Activated CD8-positive, alpha-beta memory T cell treated with anti-CD3 and anti-CD28 coated beads for 36 hours (primary cell): Measurements from ENCODE around the gene NEURL1. TPM values are rescaled to one million over a fixed set of nuclear protein-coding genes. Genes with fewer than 3 reads are reported as not detected.
"Not testable (repeated sequence)": the region's sequence is repeated elsewhere in the genome, so short reads cannot be mapped to it uniquely, and the experiment has no call there.

Experiments
- CTCF ChIA-PET: fragments of 350-600 bp; sonication (Branson Sonifier 250); formaldehyde crosslinking; loops from one replicate; lab custom pipeline; 2021; ENCODE audit warnings: antibody characterized with exemption; lab: Charles Lee
- POLR2A ChIA-PET: fragments of 350-600 bp; sonication (Branson Sonifier 250); formaldehyde crosslinking; loops from one replicate; lab custom pipeline; 2021; ENCODE audit warnings: antibody characterized with exemption; lab: Charles Lee
- total RNA-seq, 2 experiments: library from RNA; stranded (reverse); gene quantifications; one replicate each; pipeline ENCODE4 v1.2.3, GENCODE V29; 2021

The NEURL1 gene
- total RNA-seq, 2 experiments from 2014 or later = 1.9 to 2.1 TPM

DNA sequence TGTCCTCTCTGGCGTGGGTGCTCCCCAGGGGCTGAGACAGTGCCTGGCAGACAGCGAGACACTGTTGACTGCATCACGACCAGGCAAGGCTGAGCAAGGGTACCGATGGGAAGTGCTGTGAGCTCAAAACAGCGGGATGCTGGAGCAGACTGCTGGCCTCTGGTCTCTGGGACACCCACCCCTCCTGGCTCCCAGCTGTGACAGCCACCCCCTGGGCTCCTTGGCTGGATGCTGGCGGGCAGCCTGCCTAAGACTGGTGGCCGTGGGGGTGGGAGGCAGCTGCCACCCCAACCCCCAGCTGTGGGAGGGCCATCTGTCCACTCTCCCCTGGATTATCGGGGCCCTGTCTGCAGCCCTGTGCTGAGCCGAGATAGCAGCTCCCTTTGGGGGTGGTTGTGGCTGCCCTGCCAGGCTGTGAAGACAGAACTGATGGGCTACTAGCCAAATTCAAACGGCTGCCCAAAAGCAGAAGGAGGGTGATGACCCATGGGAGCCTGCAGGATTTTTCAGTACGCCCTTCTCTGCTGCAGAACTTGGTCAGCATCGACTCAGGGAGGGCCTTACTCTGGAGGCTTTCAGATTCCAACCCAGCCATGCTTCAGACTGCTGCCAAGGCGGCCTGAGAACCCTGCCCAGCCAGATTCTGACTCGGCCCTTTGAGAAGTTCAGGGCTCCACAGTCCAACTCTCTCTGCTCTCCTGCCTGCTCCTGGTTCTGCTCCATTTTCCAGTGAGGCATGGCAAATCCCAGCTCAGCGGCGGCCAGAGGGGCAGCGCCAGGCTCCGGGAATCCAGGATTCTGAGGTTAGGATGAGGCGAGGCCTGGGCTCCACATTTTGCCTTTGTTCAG, 125.3 kb downstream of the NEURL1 start:
- ChIA-PET POLR2A (no interaction called here), CTCF (interaction anchor here (0.7 kb wide), 1 partner anchor 68 kb away, joined by 3 read pairs; no protein-coding TSS in a partner anchor)

DNA sequence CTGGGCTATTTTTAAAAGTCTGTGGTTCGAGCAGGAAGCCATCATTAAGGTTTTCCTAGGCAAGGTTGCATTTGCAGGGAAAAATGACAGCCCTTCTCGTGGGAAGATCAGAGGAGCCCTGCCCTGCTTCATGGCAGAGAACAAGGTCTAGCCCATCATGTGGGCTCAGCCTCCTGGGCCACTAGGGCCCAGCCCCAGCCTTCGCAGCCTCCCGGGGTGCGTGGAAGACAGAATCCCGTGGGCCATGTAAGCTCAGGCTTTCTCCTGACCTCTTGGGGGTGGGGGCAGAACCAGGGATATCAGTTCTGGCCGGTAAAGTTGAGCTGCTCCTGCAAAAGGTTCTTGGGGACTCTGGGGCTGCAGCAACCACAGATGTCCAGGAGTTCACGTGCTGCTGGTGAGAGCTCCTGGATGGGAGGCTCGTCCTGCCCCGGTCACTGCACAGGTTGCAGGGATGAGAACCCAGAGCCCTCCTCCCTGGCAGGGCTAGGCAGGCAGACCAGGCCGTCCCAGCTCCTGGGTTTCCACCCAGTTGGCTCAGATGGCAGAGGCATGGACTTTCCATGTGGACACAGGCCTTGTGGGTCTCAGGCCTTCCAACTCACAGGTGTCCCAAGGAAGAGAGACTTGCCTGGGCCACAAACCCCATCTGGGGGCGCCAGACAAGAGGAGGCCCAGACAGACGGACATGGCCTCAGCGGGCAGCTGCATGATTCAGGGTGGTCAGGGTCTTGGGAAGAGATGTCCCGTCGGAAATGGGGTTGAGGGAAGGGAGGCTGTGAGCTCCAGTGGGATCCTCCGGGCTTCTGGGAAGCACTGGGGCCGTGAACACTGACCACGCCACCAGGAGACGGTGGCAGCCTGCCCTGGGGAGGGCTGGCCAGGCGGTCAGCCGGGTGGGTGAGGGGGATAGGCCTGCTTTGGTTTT, 126.2 kb downstream of the NEURL1 start:
- CTCF ChIA-PET = no interaction called here
- POLR2A ChIA-PET = interaction anchor here (0.6 kb wide), 1 partner anchor 194 kb away, joined by 5 read pairs; no protein-coding TSS in a partner anchor

DNA sequence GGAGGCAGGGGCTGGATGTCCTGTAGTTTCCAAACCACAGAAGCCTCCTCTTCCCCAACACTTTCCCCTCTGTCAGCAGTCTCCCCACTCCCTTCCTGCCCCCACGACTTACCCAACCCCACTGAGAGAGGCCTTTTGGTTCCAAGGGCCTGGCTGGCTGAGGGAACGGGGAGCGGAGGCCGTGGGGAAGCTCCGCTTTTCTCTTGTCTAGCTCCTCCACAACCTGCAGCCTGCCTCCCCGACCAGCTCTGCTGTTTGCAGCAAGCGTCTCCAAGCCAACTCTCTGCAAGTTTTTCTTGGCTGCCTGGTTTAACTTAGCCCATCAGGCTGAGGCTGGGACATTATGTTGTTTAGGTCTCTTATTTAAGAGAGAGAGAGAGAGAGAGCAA, 126.8 kb downstream of the NEURL1 start:
- POLR2A ChIA-PET = no interaction called here
- CTCF ChIA-PET = no interaction called here

DNA sequence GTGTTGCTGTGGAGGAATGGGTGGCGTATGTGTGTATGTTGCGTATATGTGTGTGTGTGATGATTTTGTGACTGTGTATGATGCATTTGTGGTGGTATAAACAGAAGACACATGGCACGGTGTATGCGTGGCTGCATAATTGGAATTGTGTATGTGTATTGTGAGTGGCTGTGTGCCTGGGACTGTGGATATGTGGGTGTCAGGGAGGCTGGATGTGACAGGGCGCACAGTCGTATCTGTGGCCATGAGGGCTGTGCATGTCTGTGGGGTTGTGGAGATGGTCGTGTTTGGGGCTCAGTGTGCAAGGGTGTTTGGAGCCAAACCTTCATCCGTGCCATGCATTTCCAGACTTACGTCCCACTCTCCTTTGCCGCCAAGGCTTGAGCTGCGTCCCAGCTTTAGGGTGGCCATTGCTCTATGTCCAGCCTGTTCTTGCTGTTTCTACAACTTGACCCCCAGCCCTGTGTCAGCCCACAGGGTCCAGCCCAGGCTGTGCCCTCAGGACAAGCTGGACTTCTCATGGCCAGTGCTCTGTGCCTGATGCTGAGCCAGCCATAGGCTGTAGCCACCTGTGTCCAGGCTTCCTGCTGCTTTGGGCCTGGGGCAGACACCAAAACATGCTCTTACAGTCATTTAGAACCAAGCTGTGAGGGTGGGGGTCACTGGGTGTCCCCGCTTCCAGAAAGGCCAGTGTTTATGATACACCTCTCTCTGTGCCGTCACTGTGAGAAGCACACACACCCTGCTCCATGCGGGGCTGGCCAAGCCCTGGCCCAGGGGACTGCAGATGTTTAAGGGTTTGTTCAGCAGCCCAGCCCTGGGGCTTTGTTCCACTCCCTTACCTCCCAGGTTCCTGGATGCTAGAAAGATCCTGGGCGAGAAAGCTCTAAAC, 127.6 kb downstream of the NEURL1 start:
- POLR2A ChIA-PET = no interaction called here
- CTCF ChIA-PET = no interaction called here

DNA sequence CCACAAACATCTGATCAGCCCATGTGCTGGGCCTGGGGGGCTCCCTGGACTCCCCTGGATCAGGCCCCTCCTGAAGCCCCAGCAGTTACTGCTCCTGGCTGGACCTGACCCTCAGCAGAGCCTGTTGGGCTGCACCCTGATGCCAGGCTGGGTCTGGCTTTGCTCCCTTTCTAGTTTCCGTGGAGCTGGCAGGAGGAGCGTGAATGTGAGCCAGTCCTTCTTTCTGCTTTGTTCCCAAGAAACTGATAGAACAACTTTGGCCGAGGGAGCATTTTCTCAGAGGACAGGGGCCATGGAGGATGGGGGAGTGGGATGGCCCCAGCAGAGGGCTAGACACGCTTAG, 128.2 kb downstream of the NEURL1 start:
- ChIA-PET POLR2A (no interaction called here), CTCF (no interaction called here)

DNA sequence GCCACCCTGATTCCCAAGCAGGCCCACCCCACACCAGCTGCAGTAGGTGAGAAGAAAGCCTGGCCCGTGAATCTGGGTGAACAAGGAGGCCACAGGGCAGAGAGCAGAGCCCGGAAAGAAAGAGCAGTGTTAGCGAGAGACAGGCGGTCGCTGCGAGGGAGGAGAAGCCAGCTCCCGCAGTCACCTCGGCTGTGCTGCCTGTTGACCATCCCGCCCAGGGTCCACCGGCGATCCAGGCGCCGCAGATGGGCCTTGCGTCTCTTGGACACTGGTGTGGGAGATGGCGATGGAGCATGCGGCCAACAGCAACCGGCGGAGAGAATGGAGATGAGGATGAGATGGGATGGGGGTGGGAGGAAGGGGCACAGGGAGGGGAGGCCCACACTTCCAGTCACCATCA, 128.8 kb downstream of the NEURL1 start:
- CTCF ChIA-PET = no interaction called here
- POLR2A ChIA-PET = no interaction called here

DNA sequence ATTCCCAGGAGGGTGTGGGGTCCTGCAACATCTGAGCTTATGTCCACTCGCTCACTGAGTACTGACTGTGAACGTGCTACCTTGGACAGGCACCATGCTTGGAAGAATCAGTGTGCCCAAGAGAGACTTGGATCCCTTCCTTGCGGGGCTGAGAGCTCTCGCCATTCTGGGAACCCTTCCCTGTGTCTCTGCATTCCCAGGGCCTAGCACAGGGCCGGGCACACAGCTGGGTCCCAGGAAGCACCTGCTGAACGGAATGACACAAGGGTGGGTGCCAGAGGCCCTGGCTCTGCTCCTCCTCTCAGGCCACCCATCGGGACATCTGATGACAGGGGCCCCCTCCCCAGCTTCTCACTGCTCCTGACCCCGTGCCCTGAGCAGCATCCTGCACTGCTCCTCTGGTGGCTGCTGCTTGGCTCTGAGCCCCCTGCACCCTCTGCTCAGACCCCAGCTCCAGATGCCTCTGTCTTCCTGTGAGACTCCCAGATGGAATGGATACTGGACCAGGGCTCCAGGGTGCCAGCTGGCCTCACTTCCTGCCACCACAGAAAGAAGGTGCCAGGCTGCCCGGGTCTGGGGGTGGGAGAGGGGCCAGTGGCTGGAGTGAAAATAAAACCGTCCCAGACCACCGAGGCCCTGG, 129.6 kb downstream of the NEURL1 start:
- ChIA-PET POLR2A (no interaction called here), CTCF (no interaction called here)

DNA sequence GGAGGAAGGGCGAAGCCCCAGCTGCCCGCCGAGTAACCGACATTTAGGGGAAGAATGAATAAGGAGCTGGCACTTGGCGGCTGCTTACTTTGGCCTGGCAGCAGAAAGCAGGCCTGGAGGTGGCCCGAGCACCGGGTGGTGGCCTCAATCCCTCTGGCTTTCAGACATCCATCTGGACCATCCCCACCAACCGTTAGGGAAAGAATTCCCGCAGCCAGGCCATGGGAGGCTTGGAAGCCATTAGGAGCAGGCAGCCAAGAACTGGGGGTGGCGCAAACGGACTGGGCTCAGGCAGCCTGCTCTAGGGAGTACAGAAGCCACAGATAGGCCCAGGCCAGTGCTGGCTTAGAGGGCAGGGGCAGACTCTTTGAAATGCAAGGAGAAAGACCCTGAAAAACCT, 132.7 kb downstream of the NEURL1 start:
- ChIA-PET POLR2A (no interaction called here), CTCF (no interaction called here)

DNA sequence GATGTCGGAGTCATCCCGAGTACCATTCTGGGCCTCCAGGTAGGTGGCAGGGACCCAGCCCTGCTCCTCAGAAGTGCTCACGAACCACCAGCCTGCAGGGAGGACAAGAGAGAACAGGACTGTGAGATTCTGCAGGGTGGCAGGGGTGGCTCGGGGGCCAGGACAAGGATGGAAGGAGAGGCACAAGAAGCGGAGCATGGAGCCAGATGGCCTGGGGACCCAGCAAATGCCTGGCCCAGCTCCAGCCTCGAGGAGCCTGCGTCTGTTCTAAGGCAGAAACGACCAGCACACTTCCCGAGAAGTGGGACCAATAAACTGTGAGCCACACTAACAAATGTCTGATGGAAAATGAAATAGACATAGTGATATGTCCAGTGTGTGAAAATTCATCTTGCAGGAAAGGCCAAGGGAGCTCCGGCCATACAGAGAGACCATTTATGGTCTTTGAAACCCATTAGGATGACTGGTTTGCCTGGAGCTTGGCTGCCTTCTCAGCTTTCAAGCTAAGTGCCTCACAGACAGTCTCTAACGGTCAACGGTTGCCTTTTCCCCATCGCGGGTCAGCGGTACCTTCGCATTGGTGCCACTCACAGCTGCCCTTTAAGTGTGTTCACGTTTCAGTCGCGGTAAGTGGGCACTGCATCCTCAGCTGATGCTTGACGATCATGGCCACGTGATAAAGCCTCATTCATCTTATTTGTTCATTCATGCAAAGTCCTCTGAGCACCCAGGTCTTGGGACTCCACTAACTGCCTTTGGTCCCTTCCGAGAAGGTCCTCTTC, 133.8 kb downstream of the NEURL1 start:
- CTCF ChIA-PET = interaction anchor here (1.1 kb wide), 1 partner anchor 69 kb away, joined by 3 read pairs; no protein-coding TSS in a partner anchor
- POLR2A ChIA-PET = interaction anchor here (0.5 kb wide), 1 partner anchor 143 kb away, joined by 3 read pairs; no protein-coding TSS in a partner anchor

DNA sequence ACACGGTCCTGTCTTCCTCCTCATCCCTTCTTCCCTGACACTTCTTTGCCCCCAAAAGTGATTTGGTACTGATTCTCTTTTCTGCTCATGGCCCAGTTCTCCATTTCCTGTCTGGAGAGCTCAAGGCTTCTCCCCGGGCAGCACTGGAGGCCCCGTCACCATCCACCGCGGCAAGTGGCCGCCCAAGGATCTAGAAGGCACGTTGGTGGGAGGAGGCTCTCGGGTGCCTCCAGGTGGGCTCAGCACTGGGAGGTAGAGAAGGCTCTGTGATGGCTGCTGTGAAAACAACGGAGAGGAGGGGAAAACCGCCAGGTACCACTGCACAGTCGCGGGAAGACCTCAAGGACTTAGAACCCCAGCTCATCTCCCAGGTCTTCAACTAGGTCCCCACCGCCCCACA, 134.4 kb downstream of the NEURL1 start:
- POLR2A ChIA-PET = no interaction called here
- CTCF ChIA-PET = interaction anchor here (1.1 kb wide), 1 partner anchor 69 kb away, joined by 3 read pairs; no protein-coding TSS in a partner anchor

DNA sequence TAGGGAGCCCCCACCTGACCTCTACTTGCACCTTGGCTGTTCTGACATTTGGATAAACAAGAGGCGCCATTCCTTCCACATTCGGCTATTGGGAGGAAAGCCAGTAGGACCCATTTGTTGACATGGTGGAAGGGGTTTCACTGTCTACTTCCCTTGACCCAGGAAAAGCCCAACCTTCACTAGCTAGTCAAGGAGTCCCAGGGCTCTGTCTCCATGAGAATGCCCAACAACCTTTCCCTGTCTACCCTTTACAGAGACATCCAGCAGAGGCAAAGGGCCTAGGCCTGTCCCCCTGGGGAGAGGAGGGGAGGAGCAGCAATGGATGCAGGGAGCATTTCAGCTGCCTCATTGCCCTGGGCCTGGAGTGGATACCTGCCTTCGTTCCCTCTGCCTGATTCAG, 136.1 kb downstream of the NEURL1 start:
- ChIA-PET POLR2A (no interaction called here), CTCF (interaction anchor here (0.6 kb wide), 1 partner anchor 295 kb away, joined by 3 read pairs; no protein-coding TSS in a partner anchor)

DNA sequence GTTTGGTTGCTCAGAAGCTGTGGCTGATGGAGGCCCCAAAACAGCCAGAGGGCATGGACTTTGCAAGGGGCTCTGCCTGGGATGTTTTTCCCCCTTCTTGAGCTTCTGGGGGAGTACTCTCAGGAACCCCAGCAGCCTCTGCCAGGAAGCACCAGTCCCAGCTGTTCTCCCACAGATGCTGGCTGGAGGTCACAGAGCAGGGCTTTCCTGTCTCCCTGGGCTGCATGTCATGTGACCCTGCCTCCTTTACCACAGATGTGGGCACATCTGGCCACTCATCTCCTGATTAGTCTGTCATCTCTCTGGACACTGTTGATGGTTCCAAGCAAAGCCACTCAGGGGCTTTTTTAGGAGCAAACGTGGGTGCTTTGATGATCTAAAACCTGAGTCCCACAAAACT, 136.7 kb downstream of the NEURL1 start:
- CTCF ChIA-PET = no interaction called here
- POLR2A ChIA-PET = no interaction called here

DNA sequence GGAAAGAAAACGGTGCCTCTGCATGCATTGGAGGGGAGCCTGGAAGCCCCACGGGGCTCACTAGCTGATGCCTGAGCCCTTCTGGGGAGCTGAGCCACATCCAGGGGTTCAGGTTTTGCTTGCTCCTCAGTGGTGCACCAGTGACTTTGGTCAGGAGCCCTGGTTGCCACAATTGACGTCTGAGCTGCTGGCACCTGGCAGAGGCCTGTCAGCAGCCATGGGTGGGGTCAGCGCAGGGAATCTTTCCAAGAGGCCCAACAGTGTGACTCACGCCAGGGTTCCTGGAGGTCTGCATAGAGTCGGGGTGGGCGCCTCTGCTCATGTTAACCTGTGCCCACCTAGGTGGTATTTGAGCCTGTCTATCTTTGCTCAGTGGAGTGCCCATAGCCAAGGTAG, 138.7 kb downstream of the NEURL1 start:
- CTCF ChIA-PET = interaction anchor here (1.8 kb wide), 2 partner anchors 55 to 77 kb away, joined by 4 to 7 read pairs; no protein-coding TSS in a partner anchor
- POLR2A ChIA-PET = no interaction called here

DNA sequence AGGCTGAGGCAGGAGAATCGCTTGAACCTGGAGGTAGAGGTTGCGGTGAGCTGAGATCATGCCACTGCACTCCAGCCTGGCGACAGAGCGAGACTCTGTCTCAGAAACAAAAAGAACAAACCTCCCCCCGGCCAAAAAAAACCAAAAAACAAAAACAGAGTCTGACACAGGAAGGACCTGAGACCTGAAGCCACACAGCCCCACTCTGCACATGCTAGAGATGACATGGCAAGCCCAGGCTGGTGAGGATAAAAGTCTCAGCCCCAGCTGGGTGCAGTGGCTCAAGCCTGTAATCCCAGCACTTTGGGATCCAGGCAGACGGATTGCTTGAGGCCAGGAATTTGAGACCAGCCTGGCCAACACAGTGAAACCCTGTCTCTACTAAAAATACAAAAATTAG, 139.4 kb downstream of the NEURL1 start:
- CTCF ChIA-PET = interaction anchor here (1.8 kb wide), 1 partner anchor 77 kb away, joined by 4 read pairs; no protein-coding TSS in a partner anchor
- POLR2A ChIA-PET = not testable (repeated sequence)

DNA sequence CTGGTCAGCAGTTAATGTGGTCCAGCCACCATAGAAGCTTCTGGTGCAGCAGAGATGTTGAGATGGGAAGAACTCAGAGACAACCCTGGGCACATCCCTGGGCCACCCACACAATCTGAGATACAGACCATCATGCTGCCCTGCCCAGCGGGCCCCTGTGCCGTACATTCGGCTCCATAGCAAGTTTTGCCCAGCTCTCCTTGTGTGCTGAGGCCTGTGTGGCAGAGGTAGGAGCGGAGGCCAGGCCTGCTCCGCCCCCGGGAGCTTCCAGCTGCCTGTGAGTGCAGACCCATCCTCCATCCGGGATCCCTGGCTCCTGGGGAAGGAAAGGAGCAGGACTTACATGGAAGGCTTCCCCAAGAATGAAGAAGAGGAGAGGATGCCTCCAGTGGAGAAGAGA, 140.3 kb downstream of the NEURL1 start:
- POLR2A ChIA-PET = no interaction called here
- CTCF ChIA-PET = no interaction called here

DNA sequence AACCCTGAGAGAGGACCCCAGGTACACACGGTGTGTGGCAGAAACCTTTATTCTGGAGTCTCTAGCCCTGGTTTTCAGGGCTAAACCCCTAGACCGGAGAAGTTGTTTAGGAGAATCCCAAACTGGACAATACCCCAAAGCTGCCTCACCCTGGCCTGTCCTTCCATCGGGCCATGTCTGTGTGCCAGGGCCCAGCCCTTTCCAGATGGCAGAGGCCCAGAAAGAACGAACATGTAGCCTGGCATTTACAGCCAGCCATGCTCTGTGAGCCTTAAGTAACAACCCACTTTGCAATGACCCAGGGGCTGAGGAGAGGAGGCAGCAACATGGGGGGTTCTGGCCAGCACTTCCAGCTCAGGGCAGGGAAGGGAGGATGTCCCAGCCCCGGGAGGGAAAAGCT, 142.1 kb downstream of the NEURL1 start:
- ChIA-PET POLR2A (no interaction called here), CTCF (interaction anchor here (0.5 kb wide), 1 partner anchor 29 kb away, joined by 3 read pairs; no protein-coding TSS in a partner anchor)

DNA sequence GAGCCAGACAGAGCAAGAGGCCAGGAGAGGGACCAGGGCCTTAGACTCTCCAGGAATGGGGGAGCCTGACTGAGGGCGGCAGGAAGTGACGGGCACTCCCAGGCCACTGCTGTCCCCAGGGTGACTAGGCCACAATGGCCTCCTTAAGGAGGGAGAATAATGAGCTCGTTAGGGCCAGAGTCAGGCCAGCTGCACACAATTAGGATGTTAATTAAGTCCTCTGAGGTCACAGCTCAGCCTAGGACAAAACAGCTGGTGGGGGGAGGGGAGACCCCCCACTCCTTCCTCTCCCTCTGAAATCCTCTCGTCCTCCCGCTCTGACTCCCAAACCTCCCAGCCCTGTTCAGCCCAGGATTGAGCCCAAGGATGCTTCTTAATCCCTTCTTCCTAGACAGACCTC, 143.0 kb downstream of the NEURL1 start:
- CTCF ChIA-PET = interaction anchor here (0.6 kb wide), 1 partner anchor 131 kb away, joined by 3 read pairs; no protein-coding TSS in a partner anchor
- POLR2A ChIA-PET = no interaction called here

DNA sequence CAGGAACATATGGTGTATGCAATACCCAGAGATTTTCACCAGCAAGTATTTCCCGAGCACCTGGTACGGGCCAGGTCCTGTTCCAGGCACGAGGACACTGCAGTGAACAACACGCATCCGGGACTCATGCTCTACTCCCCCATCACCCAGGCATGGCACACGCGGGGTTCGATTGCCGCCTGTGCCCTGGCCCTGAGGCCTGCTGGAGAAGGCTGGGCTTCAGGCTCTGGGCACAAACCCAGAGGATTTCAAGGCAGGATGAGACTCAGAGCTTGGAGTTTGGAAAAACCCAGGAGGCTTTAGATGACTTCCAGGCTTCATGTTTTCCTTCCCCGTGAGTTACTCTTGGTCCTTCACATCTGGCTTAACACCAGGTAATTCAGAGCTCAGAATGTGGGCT, 143.5 kb downstream of the NEURL1 start:
- ChIA-PET CTCF (interaction anchor here (0.5 to 0.6 kb wide), 2 partner anchors 57 to 132 kb away, joined by 3 read pairs; no protein-coding TSS in a partner anchor), POLR2A (no interaction called here)
